Suprapubic skin (tissue), 4 donors: ENCODE measurements around the gene RNF103. TPM values are rescaled to one million over a fixed set of nuclear protein-coding genes. Genes with fewer than 3 reads are reported as not detected.

ENCODE experiments used
- DNase-seq, 2 donors: peaks; one replicate each; pipeline ENCODE4 v3.0.0-alpha.2; 2019; ENCODE audit warnings: low spot score in 2 of 2
- H3K27ac ChIP-seq: fragments of 200-600 bp; sonication (generic); one replicate; pipeline ENCODE4 v1.5.1; 2019
- H3K27me3 ChIP-seq: fragments of 200-600 bp; sonication (generic); one replicate; pipeline ENCODE4 v1.5.1; 2019
- H3K36me3 ChIP-seq: fragments of 200-600 bp; sonication (generic); one replicate; pipeline ENCODE4 v1.5.1; 2019
- H3K4me1 ChIP-seq: fragments of 200-600 bp; sonication (generic); one replicate; pipeline ENCODE4 v1.5.1; 2019
- H3K4me3 ChIP-seq: fragments of 200-600 bp; sonication (generic); one replicate; pipeline ENCODE4 v1.5.1; 2019; ENCODE audit warnings: mild to moderate bottlenecking
- H3K9me3 ChIP-seq: fragments of 200-600 bp; sonication (generic); one replicate; pipeline ENCODE4 v1.5.1; 2019
- CTCF ChIP-seq, 2 donors: fragments of 200-600 bp in 1 of 2; fragments of 450-650 bp in 1 of 2; sonication (generic) in 1 of 2; IDR thresholded peaks; one replicate each; pipeline ENCODE4 v1.5.1; 2016 to 2019; ENCODE audit warnings: antibody characterized with exemption in 2 of 2, mild to moderate bottlenecking in 1 of 2, moderate library complexity in 1 of 2
- EP300 ChIP-seq: sonication (generic); formaldehyde crosslinking; IDR thresholded peaks from one replicate; pipeline ENCODE4 v1.6.1; 2017; ENCODE audit warnings: antibody characterized with exemption
- POLR2A ChIP-seq, 2 donors: fragments of 450-650 bp; IDR thresholded peaks; one replicate each; pipeline ENCODE4 v1.6.1; 2017; ENCODE audit warnings: antibody characterized with exemption in 2 of 2, mild to moderate bottlenecking in 2 of 2, moderate library complexity in 2 of 2
- POLR2AphosphoS5 ChIP-seq, 3 donors: sonication (generic); formaldehyde crosslinking; IDR thresholded peaks; one replicate each; pipeline ENCODE4 v1.6.1; 2017; ENCODE audit warnings: antibody characterized with exemption in 3 of 3
- WGBS: methylation state at CpG from one replicate; pipeline ENCODE4 v1.1.5; 2018; 5-methylcytosine and 5-hydroxymethylcytosine counted together
- total RNA-seq, 4 donors: library from RNA; depleted of rRNA; stranded (reverse); fragments of >200 nt; gene quantifications; one replicate each; pipeline ENCODE4 v1.1.0, GENCODE V29; 2016

Gene RNF103
- total RNA-seq, 4 donors from 2014 or later: 24.7 to 48.8 (median 31.8) TPM

GRCh38 chr2:86645752-86646151 lies 22.1 kb upstream of the RNF103 start:
- 93% methylated on average over 3 of the region's 4 CpGs for WGBS
- H3K9me3 ChIP-seq: peaks cover 13% of the 10 kb centered on the region
- TF ChIP-seq EP300: no peak
- TF ChIP-seq POLR2A (IDR thresholded peaks at IDR 0.05): no peak
- no peak for TF ChIP-seq CTCF (IDR thresholded peaks at IDR 0.05)
- no peak for TF ChIP-seq POLR2AphosphoS5 (IDR thresholded peaks at IDR 0.05)
- H3K4me3 ChIP-seq: no peak overlapping the region
- no peak overlapping the region for H3K27ac ChIP-seq
- DNase-seq: no peak
- H3K36me3 ChIP-seq: no peaks in the 10 kb centered on the region
- H3K4me1 ChIP-seq: no peaks in the 10 kb centered on the region
- H3K27me3 ChIP-seq: no peaks in the 10 kb centered on the region

GRCh38 chr2:86638712-86639111 lies 15.0 kb upstream of the RNF103 start:
- no peaks in the 10 kb centered on the region for H3K4me1 ChIP-seq
- H3K36me3 ChIP-seq: no peaks in the 10 kb centered on the region
- no peak overlapping the region for H3K27ac ChIP-seq
- DNase-seq: no peak
- H3K9me3 ChIP-seq: no peaks in the 10 kb centered on the region
- no peak for TF ChIP-seq CTCF (IDR thresholded peaks at IDR 0.05)
- TF ChIP-seq EP300: no peak
- TF ChIP-seq POLR2AphosphoS5 (IDR thresholded peaks at IDR 0.05): no peak
- no peak for TF ChIP-seq POLR2A (IDR thresholded peaks at IDR 0.05)
- 76% methylated on average over 1 of the region's 1 CpG for WGBS
- H3K4me3 ChIP-seq: no peak overlapping the region
- H3K27me3 ChIP-seq: no peaks in the 10 kb centered on the region

- no peak for DNase-seq
- Histone ChIP-seq H3K9me3 (no peaks in the 10 kb centered on the region), H3K27me3 (no peaks in the 10 kb centered on the region), H3K27ac (no peak overlapping the region), H3K4me1 (peaks cover 7% of the 10 kb centered on the region), H3K36me3 (no peaks in the 10 kb centered on the region), H3K4me3 (no peak overlapping the region)
- TF ChIP-seq EP300: no peak
- no peak for TF ChIP-seq POLR2A (IDR thresholded peaks at IDR 0.05)
- TF ChIP-seq CTCF (IDR thresholded peaks at IDR 0.05): no peak
- no peak for TF ChIP-seq POLR2AphosphoS5 (IDR thresholded peaks at IDR 0.05)
- WGBS: 63% methylated on average over 5 of the region's 5 CpGs
These were observed 13.2 kb upstream of the RNF103 start for GRCh38 chr2:86636842-86637241.

- no peak for DNase-seq
- 85% methylated on average over 6 of the region's 6 CpGs for WGBS
- Histone ChIP-seq H3K36me3 (no peaks in the 10 kb centered on the region), H3K27ac (no peak overlapping the region), H3K9me3 (no peaks in the 10 kb centered on the region), H3K4me3 (no peak overlapping the region), H3K27me3 (no peaks in the 10 kb centered on the region), H3K4me1 (peaks cover 11% of the 10 kb centered on the region)
- TF ChIP-seq CTCF (IDR thresholded peaks at IDR 0.05) (no peak), EP300 (no peak), POLR2A (IDR thresholded peaks at IDR 0.05) (no peak), POLR2AphosphoS5 (IDR thresholded peaks at IDR 0.05) (no peak)
These were observed 10.7 kb upstream of the RNF103 start for GRCh38 chr2:86634352-86634751.

GRCh38 chr2:86633155-86633651 lies 9.5 kb upstream of the RNF103 start:
- H3K4me1 ChIP-seq: peaks cover 11% of the 10 kb centered on the region
- WGBS: 42% methylated on average over 5 of the region's 5 CpGs
- no peak for DNase-seq
- no peak overlapping the region for H3K27ac ChIP-seq
- no peaks in the 10 kb centered on the region for H3K36me3 ChIP-seq
- no peaks in the 10 kb centered on the region for H3K27me3 ChIP-seq
- no peak overlapping the region for H3K4me3 ChIP-seq
- no peaks in the 10 kb centered on the region for H3K9me3 ChIP-seq
- TF ChIP-seq CTCF (IDR thresholded peaks at IDR 0.05) (no peak), POLR2A (IDR thresholded peaks at IDR 0.05) (no peak), EP300 (no peak), POLR2AphosphoS5 (IDR thresholded peaks at IDR 0.05) (no peak)
